Measurements from ENCODE around the gene RPA1.

RPA1 gene

DNA sequence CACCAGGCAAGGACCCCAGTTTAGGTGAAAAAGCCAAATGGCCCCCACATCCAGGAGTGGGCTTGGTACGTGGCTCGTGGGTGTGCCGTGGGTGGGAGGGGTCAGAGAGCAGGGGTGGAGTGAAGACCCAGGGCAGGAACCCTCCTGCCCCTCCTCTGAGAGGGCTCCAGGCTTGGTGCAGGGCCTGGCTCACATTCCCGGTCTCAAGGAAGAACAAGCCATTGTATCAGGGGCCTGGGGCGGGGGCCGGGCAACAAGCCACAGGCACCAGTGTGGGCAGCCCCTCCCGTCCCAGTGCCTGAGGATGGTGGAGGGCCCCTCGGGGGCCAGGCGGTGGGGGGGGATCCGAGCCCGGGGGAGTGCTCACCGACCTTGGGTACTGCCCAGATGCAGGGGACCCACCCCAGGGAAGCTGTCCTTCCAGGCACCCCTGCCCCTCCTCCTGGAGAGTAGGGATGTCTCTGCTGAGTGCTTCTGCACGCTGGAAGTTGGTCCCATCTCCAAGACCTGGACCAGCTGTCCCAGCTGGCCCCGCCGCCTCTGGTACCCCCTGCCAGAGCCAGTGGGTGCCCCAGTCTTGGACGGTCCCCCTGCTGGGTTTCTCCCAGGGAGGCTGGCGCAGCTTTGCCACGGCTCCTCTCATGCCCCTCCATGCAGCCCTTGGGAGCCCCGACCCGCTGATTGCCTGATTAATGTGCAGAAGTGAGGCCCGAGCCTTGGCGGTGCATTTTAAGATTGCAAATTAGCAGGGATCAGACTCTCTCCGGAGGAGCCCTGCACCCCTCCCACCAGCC, 111.7 kb downstream of the RPA1 start:
- Histone ChIP-seq H3K4me3 (ENCODE audit: insufficient read depth, low read length, poor library complexity, severe bottlenecking) (no peak overlapping the region), H3K4me2 (ENCODE audit: low read depth, low read length, poor library complexity, severe bottlenecking) (no peak overlapping the region), H3K79me2 (ENCODE audit: insufficient read depth, low read length) (no peaks in the 10 kb centered on the region), H3K9ac (ENCODE audit: low read length) (no peak overlapping the region), H3K9me2 (replicated peaks; ENCODE audit: insufficient read depth, low read length) (no peaks in the 10 kb centered on the region), H3K9me3 (ENCODE audit: insufficient read depth, low read length) (no peaks in the 10 kb centered on the region), H3F3A (ENCODE audit: insufficient read depth) (no peaks in the 10 kb centered on the region), H3K27me3 (ENCODE audit: low read length) (no peaks in the 10 kb centered on the region), H3K27ac (ENCODE audit: low read depth, low read length) (no peak overlapping the region), H2AFZ (ENCODE audit: low read depth, low read length, severe bottlenecking) (no peak overlapping the region), H4K20me1 (ENCODE audit: low read depth, low read length) (no peaks in the 10 kb centered on the region), H3K36me3 (ENCODE audit: low read length) (no peaks in the 10 kb centered on the region)
- no peak for TF ChIP-seq EZH2phosphoT487 (conservative IDR thresholded peaks at IDR 0.05; ENCODE audit: low read length)
- TF ChIP-seq, protein P1, sequence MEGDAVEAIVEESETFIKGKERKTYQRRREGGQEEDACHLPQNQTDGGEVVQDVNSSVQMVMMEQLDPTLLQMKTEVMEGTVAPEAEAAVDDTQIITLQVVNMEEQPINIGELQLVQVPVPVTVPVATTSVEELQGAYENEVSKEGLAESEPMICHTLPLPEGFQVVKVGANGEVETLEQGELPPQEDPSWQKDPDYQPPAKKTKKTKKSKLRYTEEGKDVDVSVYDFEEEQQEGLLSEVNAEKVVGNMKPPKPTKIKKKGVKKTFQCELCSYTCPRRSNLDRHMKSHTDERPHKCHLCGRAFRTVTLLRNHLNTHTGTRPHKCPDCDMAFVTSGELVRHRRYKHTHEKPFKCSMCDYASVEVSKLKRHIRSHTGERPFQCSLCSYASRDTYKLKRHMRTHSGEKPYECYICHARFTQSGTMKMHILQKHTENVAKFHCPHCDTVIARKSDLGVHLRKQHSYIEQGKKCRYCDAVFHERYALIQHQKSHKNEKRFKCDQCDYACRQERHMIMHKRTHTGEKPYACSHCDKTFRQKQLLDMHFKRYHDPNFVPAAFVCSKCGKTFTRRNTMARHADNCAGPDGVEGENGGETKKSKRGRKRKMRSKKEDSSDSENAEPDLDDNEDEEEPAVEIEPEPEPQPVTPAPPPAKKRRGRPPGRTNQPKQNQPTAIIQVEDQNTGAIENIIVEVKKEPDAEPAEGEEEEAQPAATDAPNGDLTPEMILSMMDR (IDR thresholded peaks at IDR 0.05; ENCODE audit: insufficient read depth, low read length, poor library complexity, severe bottlenecking) = no peak

DNA sequence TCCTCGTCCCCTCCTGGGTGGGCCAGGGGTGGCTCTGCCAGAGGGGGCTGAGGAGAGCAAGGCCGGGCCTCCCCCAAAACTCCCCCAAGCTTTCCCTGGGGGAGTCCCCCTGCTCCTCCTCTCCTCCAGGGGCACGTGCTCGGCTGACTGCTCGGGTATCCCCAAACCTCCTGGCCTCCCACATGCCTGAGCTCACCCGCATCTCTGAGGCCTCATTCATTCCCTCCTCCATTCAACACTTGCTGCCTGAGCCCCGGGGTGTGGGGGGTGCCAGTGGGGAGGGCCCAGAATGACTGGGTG, 112.2 kb downstream of the RPA1 start:
- H3K4me2 ChIP-seq (ENCODE audit: low read depth, low read length, poor library complexity, severe bottlenecking) = no peak overlapping the region
- H3K4me3 ChIP-seq (ENCODE audit: insufficient read depth, low read length, poor library complexity, severe bottlenecking) = no peak overlapping the region
- H3F3A ChIP-seq (ENCODE audit: insufficient read depth) = no peaks in the 10 kb centered on the region
- no peaks in the 10 kb centered on the region for H3K9me2 ChIP-seq (replicated peaks; ENCODE audit: insufficient read depth, low read length)
- no peaks in the 10 kb centered on the region for H3K36me3 ChIP-seq (ENCODE audit: low read length)
- H3K9me3 ChIP-seq (ENCODE audit: insufficient read depth, low read length) = no peaks in the 10 kb centered on the region
- H3K9ac ChIP-seq (ENCODE audit: low read length) = no peak overlapping the region
- no peak overlapping the region for H3K27ac ChIP-seq (ENCODE audit: low read depth, low read length)
- no peaks in the 10 kb centered on the region for H3K79me2 ChIP-seq (ENCODE audit: insufficient read depth, low read length)
- no peak overlapping the region for H2AFZ ChIP-seq (ENCODE audit: low read depth, low read length, severe bottlenecking)
- H4K20me1 ChIP-seq (ENCODE audit: low read depth, low read length) = no peaks in the 10 kb centered on the region
- TF ChIP-seq EZH2phosphoT487 (conservative IDR thresholded peaks at IDR 0.05; ENCODE audit: low read length) = no peak
- TF ChIP-seq, protein P1 (IDR thresholded peaks at IDR 0.05; ENCODE audit: insufficient read depth, low read length, poor library complexity, severe bottlenecking) = no peak
- H3K27me3 ChIP-seq (ENCODE audit: low read length) = no peaks in the 10 kb centered on the region

DNA sequence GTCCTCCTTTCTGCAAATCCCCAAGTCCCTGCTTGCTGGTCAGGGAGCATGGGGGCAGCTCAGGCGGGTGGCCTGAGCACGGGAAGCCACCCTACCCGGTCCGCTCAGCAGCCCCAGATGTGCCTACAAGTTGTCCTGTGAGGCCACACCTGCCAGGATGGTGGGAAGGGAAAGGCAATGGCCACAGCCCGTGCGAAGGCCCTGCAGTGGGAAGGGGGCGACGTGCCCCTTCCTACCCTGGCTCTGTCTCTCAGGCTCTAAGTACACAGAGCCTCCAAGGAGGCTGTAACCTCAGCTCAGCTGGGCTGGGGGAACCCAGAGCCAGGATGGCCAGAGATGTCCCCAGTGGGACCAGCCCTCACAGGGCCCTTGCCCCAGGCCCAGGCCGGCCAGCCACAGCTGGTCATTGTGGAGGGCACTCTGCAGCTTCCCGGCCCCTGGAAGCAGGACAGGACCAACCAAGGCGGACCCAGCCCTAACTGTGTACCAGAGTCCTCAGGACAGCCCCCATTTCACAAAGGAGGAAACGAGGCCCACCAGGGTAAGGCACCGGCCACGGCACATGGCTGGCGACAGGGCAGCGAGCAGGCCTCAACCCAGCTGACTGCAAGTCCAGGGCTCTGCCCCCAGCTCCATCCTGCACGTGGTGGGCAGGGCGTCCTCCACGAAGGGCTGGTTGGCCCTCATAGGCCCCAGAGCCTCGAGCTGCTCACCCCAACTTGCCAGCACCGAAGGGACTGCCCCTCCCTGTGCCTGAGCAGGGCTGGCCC, 113.0 kb downstream of the RPA1 start:
- H3F3A ChIP-seq (ENCODE audit: insufficient read depth) = no peaks in the 10 kb centered on the region
- H3K9ac ChIP-seq (ENCODE audit: low read length) = no peak overlapping the region
- H3K4me3 ChIP-seq (ENCODE audit: insufficient read depth, low read length, poor library complexity, severe bottlenecking) = no peak overlapping the region
- no peaks in the 10 kb centered on the region for H3K9me3 ChIP-seq (ENCODE audit: insufficient read depth, low read length)
- H3K9me2 ChIP-seq (replicated peaks; ENCODE audit: insufficient read depth, low read length) = no peaks in the 10 kb centered on the region
- no peaks in the 10 kb centered on the region for H4K20me1 ChIP-seq (ENCODE audit: low read depth, low read length)
- TF ChIP-seq, protein P1 (IDR thresholded peaks at IDR 0.05; ENCODE audit: insufficient read depth, low read length, poor library complexity, severe bottlenecking) = no peak
- no peak for TF ChIP-seq EZH2phosphoT487 (conservative IDR thresholded peaks at IDR 0.05; ENCODE audit: low read length)
- no peak overlapping the region for H3K4me2 ChIP-seq (ENCODE audit: low read depth, low read length, poor library complexity, severe bottlenecking)
- H3K27me3 ChIP-seq (ENCODE audit: low read length) = no peaks in the 10 kb centered on the region
- H2AFZ ChIP-seq (ENCODE audit: low read depth, low read length, severe bottlenecking) = no peak overlapping the region
- no peaks in the 10 kb centered on the region for H3K36me3 ChIP-seq (ENCODE audit: low read length)
- H3K79me2 ChIP-seq (ENCODE audit: insufficient read depth, low read length) = no peaks in the 10 kb centered on the region
- no peak overlapping the region for H3K27ac ChIP-seq (ENCODE audit: low read depth, low read length)

Data from SU-DHL-6 (cell line).